Uterus (tissue), 4 donors: ENCODE data around the gene DHX35. TPM values are rescaled to one million over a fixed set of nuclear protein-coding genes. Genes with fewer than 3 reads are reported as not detected.

Source experiments
- DNase-seq, 2 donors: peaks; one replicate each; pipeline ENCODE4 v3.0.0-alpha.2; 2019 to 2020
- H3K27ac ChIP-seq, 2 donors: fragments of 200-600 bp; sonication (generic); 1 replicate in 1 of 2; 2 replicates in 1 of 2; pipeline ENCODE4 v1.5.1; 2016 to 2018
- H3K27me3 ChIP-seq, 2 donors: fragments of 200-600 bp; sonication (generic); one replicate each; pipeline ENCODE4 v1.5.1; 2018 to 2019; ENCODE audit warnings: control low read depth in 1 of 2
- H3K36me3 ChIP-seq, 2 donors: fragments of 200-600 bp; sonication (generic); one replicate each; pipeline ENCODE4 v1.5.1; 2019; ENCODE audit warnings: control low read depth in 1 of 2
- H3K4me1 ChIP-seq, 2 donors: fragments of 200-600 bp; sonication (generic); one replicate each; pipeline ENCODE4 v1.5.1; 2018 to 2019; ENCODE audit warnings: control low read depth in 1 of 2
- H3K4me3 ChIP-seq, 2 donors: fragments of 200-600 bp; sonication (generic); 1 replicate in 1 of 2; 2 replicates in 1 of 2; pipeline ENCODE4 v1.5.1; 2018 to 2019; ENCODE audit warnings: mild to moderate bottlenecking in 1 of 2
- H3K9me3 ChIP-seq, 2 donors: fragments of 200-600 bp; sonication (generic); one replicate each; pipeline ENCODE4 v1.5.1; 2019; ENCODE audit warnings: control low read depth in 1 of 2
- POLR2A ChIP-seq, 2 donors: fragments of 450-650 bp; IDR thresholded peaks; one replicate each; pipeline ENCODE4 v1.6.1; 2016; ENCODE audit warnings: antibody characterized with exemption in 2 of 2, mild to moderate bottlenecking in 1 of 2, moderate library complexity in 1 of 2
- intact Hi-C: fragments of 100-400 bp; cut with DNase I; formaldehyde crosslinking; loops from one replicate; pipeline ENCODE4 v1.15.1; 2023; ENCODE audit warnings: low total_unique reads
- total RNA-seq, 4 donors: library from RNA; depleted of rRNA in 3 of 4; stranded (reverse); fragments of >200 nt in 3 of 4; gene quantifications; one replicate each; pipeline versions ENCODE4 v1.1.0 to v1.2.4, GENCODE V29; 2014 to 2023
- TF ChIP-seq, protein P1 (sequence below), 4 experiments: fragments of 200-600 bp in 2 of 4; fragments of 450-650 bp in 2 of 4; sonication (generic) in 2 of 4; IDR thresholded peaks; one replicate each; pipeline ENCODE4 v1.5.1; 2016 to 2019; ENCODE audit warnings: antibody characterized with exemption in 4 of 4, mild to moderate bottlenecking in 2 of 4, moderate library complexity in 1 of 4
- donor health status: DM: yes; HTN: yes; CAD: no.

DHX35 gene
- total RNA-seq, 4 donors from 2014 or later: 17.7 to 23.5 (median 21.6) TPM

GRCh38 chr20:38999965-39000910 lies 38.1 kb downstream of the DHX35 start:
- H3K4me3 ChIP-seq: no peak overlapping the region
- H3K9me3 ChIP-seq: no peaks in the 10 kb centered on the region
- H3K4me1 ChIP-seq: no peaks in the 10 kb centered on the region
- DNase-seq: no peak
- H3K27me3 ChIP-seq: no peaks in the 10 kb centered on the region
- TF ChIP-seq, protein P1, sequence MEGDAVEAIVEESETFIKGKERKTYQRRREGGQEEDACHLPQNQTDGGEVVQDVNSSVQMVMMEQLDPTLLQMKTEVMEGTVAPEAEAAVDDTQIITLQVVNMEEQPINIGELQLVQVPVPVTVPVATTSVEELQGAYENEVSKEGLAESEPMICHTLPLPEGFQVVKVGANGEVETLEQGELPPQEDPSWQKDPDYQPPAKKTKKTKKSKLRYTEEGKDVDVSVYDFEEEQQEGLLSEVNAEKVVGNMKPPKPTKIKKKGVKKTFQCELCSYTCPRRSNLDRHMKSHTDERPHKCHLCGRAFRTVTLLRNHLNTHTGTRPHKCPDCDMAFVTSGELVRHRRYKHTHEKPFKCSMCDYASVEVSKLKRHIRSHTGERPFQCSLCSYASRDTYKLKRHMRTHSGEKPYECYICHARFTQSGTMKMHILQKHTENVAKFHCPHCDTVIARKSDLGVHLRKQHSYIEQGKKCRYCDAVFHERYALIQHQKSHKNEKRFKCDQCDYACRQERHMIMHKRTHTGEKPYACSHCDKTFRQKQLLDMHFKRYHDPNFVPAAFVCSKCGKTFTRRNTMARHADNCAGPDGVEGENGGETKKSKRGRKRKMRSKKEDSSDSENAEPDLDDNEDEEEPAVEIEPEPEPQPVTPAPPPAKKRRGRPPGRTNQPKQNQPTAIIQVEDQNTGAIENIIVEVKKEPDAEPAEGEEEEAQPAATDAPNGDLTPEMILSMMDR (IDR thresholded peaks at IDR 0.05): no peak
- TF ChIP-seq POLR2A (IDR thresholded peaks at IDR 0.05): no peak
- H3K27ac ChIP-seq: no peak overlapping the region
- intact Hi-C loops: no loop called here
- no peaks in the 10 kb centered on the region for H3K36me3 ChIP-seq

GRCh38 chr20:39004508-39004907 lies 42.4 kb downstream of the DHX35 start:
- no peak overlapping the region for H3K27ac ChIP-seq
- H3K9me3 ChIP-seq: no peaks in the 10 kb centered on the region
- DNase-seq: no peak
- no peaks in the 10 kb centered on the region for H3K27me3 ChIP-seq
- H3K4me1 ChIP-seq: no peaks in the 10 kb centered on the region
- intact Hi-C loops: no loop called here
- no peaks in the 10 kb centered on the region for H3K36me3 ChIP-seq
- TF ChIP-seq, protein P1 (IDR thresholded peaks at IDR 0.05): no peak
- TF ChIP-seq POLR2A (IDR thresholded peaks at IDR 0.05): no peak
- no peak overlapping the region for H3K4me3 ChIP-seq

- H3K4me1 ChIP-seq: no peaks in the 10 kb centered on the region
- H3K4me3 ChIP-seq: no peak overlapping the region
- H3K27me3 ChIP-seq: no peaks in the 10 kb centered on the region
- no peak for DNase-seq
- no peaks in the 10 kb centered on the region for H3K9me3 ChIP-seq
- H3K36me3 ChIP-seq: no peaks in the 10 kb centered on the region
- no peak overlapping the region for H3K27ac ChIP-seq
- intact Hi-C loops: no loop called here
- no peak for TF ChIP-seq POLR2A (IDR thresholded peaks at IDR 0.05)
- TF ChIP-seq, protein P1 (IDR thresholded peaks at IDR 0.05): no peak
These were observed 47.2 kb downstream of the DHX35 start for GRCh38 chr20:39009348-39009747.

DNA sequence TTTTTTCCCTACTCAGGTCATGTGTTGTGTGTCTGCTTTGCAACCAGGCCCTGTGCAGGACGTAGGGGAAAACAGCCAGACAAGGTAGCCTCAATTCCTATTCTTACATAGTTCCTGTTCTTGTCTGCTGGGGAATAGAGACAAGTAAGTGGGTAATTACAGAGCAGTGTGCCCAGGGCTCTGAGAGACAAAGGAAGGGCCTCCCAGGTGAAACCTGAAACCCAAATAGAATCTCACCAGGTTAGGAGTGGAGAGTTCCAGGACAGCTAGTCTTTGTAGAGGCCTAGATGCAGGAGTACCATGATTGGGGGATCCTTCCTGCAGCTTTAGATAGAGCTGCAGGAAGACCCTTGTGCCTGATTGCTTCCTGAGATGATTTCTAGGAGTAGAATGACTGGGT lies 48.4 kb downstream of the DHX35 start:
- no peak for TF ChIP-seq POLR2A (IDR thresholded peaks at IDR 0.05)
- TF ChIP-seq, protein P1 (IDR thresholded peaks at IDR 0.05): no peak
- Histone ChIP-seq H3K27ac (no peak overlapping the region), H3K9me3 (no peaks in the 10 kb centered on the region), H3K4me1 (no peaks in the 10 kb centered on the region), H3K27me3 (no peaks in the 10 kb centered on the region), H3K4me3 (no peak overlapping the region), H3K36me3 (no peaks in the 10 kb centered on the region)
- intact Hi-C loops: no loop called here
- no peak for DNase-seq

DNA sequence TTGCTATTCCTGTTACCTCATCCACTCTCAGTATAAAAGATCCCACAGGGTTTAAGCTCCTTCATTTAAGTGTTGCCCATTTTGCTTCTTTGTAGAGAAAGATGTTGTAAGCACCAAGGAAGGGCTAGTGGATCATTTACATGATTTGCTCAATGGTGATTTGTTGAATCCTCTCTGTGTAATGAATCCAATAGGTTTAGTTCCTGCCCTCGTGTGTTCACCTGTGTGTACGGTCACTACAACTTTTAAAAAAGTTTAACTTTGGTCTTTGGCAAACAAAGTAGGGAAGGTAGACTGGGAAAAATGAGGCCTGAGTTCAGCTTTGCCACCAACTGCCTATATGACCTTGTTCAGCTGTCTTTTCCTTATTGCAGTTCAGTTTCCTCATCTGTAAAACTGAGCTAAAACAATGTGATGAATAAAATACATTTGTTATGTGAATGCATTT lies 51.5 kb downstream of the DHX35 start:
- no peaks in the 10 kb centered on the region for H3K4me1 ChIP-seq
- no peaks in the 10 kb centered on the region for H3K36me3 ChIP-seq
- no peak for TF ChIP-seq POLR2A (IDR thresholded peaks at IDR 0.05)
- TF ChIP-seq, protein P1 (IDR thresholded peaks at IDR 0.05): no peak
- no peak overlapping the region for H3K4me3 ChIP-seq
- no peaks in the 10 kb centered on the region for H3K9me3 ChIP-seq
- no peaks in the 10 kb centered on the region for H3K27me3 ChIP-seq
- intact Hi-C loops: no loop called here
- H3K27ac ChIP-seq: no peak overlapping the region
- no peak for DNase-seq
